Keratinocyte (primary cell): ENCODE results near the gene ZC3H18. TPM values are rescaled to one million over a fixed set of nuclear protein-coding genes. Genes with fewer than 3 reads are reported as not detected.

ENCODE experiments used
- DNase-seq: peaks from one replicate; pipeline ENCODE4 v3.0.0-alpha.2; 2011; ENCODE audit warnings: low read depth, missing footprints, low spot score
- FAIRE-seq: peaks from 2 replicates; lab custom pipeline; 2011; peaks lifted over from hg19 to GRCh38; lab: Jason Lieb, UNC
- H2AFZ ChIP-seq: 2 replicates; pipeline ENCODE4 v1.6.0; 2012; ENCODE audit warnings: low read length, control low read depth, inconsistent platforms; ENCODE audit not compliant: control insufficient read depth
- H3K27ac ChIP-seq: 2 replicates; pipeline ENCODE4 v1.5.1; 2011; ENCODE audit warnings: low read length; ENCODE audit not compliant: control insufficient read depth, insufficient read depth
- H3K27me3 ChIP-seq: 3 replicates; pipeline ENCODE4 v1.6.0; 2011; ENCODE audit warnings: low read length; ENCODE audit not compliant: control insufficient read depth, insufficient read depth; ENCODE audit errors: extremely low read depth
- H3K36me3 ChIP-seq, 2 experiments: 2 replicates in 1 of 2; 3 replicates in 1 of 2; pipeline ENCODE4 v1.5.1; 2011; ENCODE audit warnings: low read length in 2 of 2, mild to moderate bottlenecking in 1 of 2; ENCODE audit not compliant: control insufficient read depth in 2 of 2, insufficient read depth in 2 of 2; ENCODE audit errors: extremely low read depth in 1 of 2
- H3K4me1 ChIP-seq: 3 replicates; pipeline ENCODE4 v1.5.1; 2011; ENCODE audit warnings: low read length; ENCODE audit not compliant: control insufficient read depth, insufficient read depth; ENCODE audit errors: extremely low read depth
- H3K4me2 ChIP-seq: 3 replicates; pipeline ENCODE4 v1.6.0; 2011; ENCODE audit warnings: low read depth, low read length; ENCODE audit not compliant: control insufficient read depth, insufficient read depth; ENCODE audit errors: extremely low read depth
- H3K4me3 ChIP-seq, 3 experiments: fragments of 200-600 bp in 1 of 3; sonication (generic) in 1 of 3; 2 replicates in 2 of 3; 3 replicates in 1 of 3; pipeline ENCODE4 v1.5.1; 2011 to 2016; ENCODE audit warnings: low read length in 3 of 3, mild to moderate bottlenecking in 3 of 3, control low read depth in 2 of 3, inconsistent platforms in 1 of 3, low read depth in 1 of 3, mixed read lengths in 1 of 3, mixed run types in 1 of 3, moderate library complexity in 1 of 3; ENCODE audit not compliant: control insufficient read depth in 2 of 3, insufficient read depth in 2 of 3; ENCODE audit errors: extremely low read depth in 1 of 3
- H3K79me2 ChIP-seq: 2 replicates; pipeline ENCODE4 v1.6.0; 2012; ENCODE audit warnings: low read length; ENCODE audit not compliant: control insufficient read depth, insufficient read depth
- H3K9ac ChIP-seq: 3 replicates; pipeline ENCODE4 v1.6.0; 2011; ENCODE audit warnings: low read length; ENCODE audit not compliant: control insufficient read depth, insufficient read depth; ENCODE audit errors: extremely low read depth
- H3K9me1 ChIP-seq: 3 replicates; pipeline ENCODE4 v1.6.0; 2011; ENCODE audit warnings: low read length; ENCODE audit not compliant: control insufficient read depth, insufficient read depth; ENCODE audit errors: extremely low read depth
- H3K9me3 ChIP-seq: 2 replicates; pipeline ENCODE4 v1.5.1; 2012; ENCODE audit warnings: low read depth, low read length; ENCODE audit not compliant: control insufficient read depth
- H4K20me1 ChIP-seq: 3 replicates; pipeline ENCODE4 v1.6.0; 2011; ENCODE audit warnings: low read length; ENCODE audit not compliant: control insufficient read depth, insufficient read depth; ENCODE audit errors: extremely low read depth
- CTCF ChIP-seq, 3 experiments: IDR thresholded peaks in 1 of 3; conservative IDR thresholded peaks in 1 of 3; optimal IDR thresholded peaks in 1 of 3; 2 replicates in 2 of 3; 3 replicates in 1 of 3; pipeline versions ENCODE3 to v1.5.1; 2011; ENCODE audit warnings: low read length in 3 of 3, mild to moderate bottlenecking in 3 of 3, moderate library complexity in 2 of 3, control low read depth in 1 of 3, inconsistent platforms in 1 of 3; ENCODE audit not compliant: insufficient read depth in 2 of 3; ENCODE audit errors: extremely low read depth in 1 of 3
- EZH2 ChIP-seq: IDR thresholded peaks from one replicate; pipeline ENCODE4 v1.6.1; 2012; ENCODE audit warnings: inconsistent platforms, mild to moderate bottlenecking, low read length, moderate library complexity
- dilution Hi-C: fragments of 300-500 bp; cut with MboI; formaldehyde crosslinking; loops from one replicate; pipeline ENCODE4 v1.7.0; 2020; ENCODE audit warnings: low sequenced_read_pairs; ENCODE audit not compliant: extremely low pct_ligation_motif_present
- polyA plus RNA-seq, 5 experiments: library from polyadenylated mRNA; depleted of rRNA in 3 of 5; stranded (reverse) in 3 of 5; stranded (forward) in 1 of 5; unstranded in 1 of 5; fragments of >200 nt; gene quantifications; 1 replicate in 1 of 5; 2 replicates in 3 of 5; 3 replicates in 1 of 5; pipeline versions ENCODE4 v1.2.1 to v1.2.3, GENCODE V29; 2011 to 2012; ENCODE audit warnings: missing spikeins in 2 of 5, low read depth in 1 of 5, low replicate concordance in 1 of 5

Gene ZC3H18
- polyA plus RNA-seq, 1 donor (not counting 4 experiments of a cell fraction or from before 2014, with no cell fraction given) = 7.5 TPM

- dilution Hi-C loops = no loop called here
- H3K4me3 ChIP-seq = no peak overlapping the region
- peaks cover 6% of the 10 kb centered on the region for H3K4me1 ChIP-seq
- H3K9me1 ChIP-seq = peaks cover 2% of the 10 kb centered on the region
- peaks cover 6% of the 10 kb centered on the region for H3K27me3 ChIP-seq
- no peaks in the 10 kb centered on the region for H3K79me2 ChIP-seq
- H3K4me2 ChIP-seq = no peak overlapping the region
- no peak for DNase-seq
- no peak overlapping the region for H3K9ac ChIP-seq
- peaks cover 5% of the 10 kb centered on the region in 2 experiments for H3K36me3 ChIP-seq
- H3K27ac ChIP-seq = no peak overlapping the region
- TF ChIP-seq EZH2 (no peak), CTCF (optimal IDR thresholded peaks at IDR 0.05 in 1 of 3, IDR thresholded peaks at IDR 0.05 in 1 of 3, conservative IDR thresholded peaks at IDR 0.05 in 1 of 3; ENCODE audit: extremely low read depth in 1 of 3, insufficient read depth in 2 of 3, low read length in 3 of 3) (no peak)
- H4K20me1 ChIP-seq = peaks cover 10% of the 10 kb centered on the region
- no peak overlapping the region for H2AFZ ChIP-seq
- H3K9me3 ChIP-seq = no peaks in the 10 kb centered on the region
- FAIRE-seq = no peak
Observed at GRCh38 chr16:88647178-88648070, 77.2 kb downstream of the ZC3H18 start.

GRCh38 chr16:88649195-88649923, 79.2 kb downstream of the ZC3H18 start:
- no peak overlapping the region for H2AFZ ChIP-seq
- H3K9ac ChIP-seq = no peak overlapping the region
- DNase-seq (no peak), FAIRE-seq (no peak)
- H3K27me3 ChIP-seq = no peaks in the 10 kb centered on the region
- H3K4me3 ChIP-seq = no peak overlapping the region
- H3K9me3 ChIP-seq = no peaks in the 10 kb centered on the region
- dilution Hi-C loops = no loop called here
- peaks cover 6% of the 10 kb centered on the region for H4K20me1 ChIP-seq
- H3K4me1 ChIP-seq = no peaks in the 10 kb centered on the region
- peaks cover 13 to 18% of the 10 kb centered on the region in 2 experiments for H3K36me3 ChIP-seq
- H3K9me1 ChIP-seq = no peaks in the 10 kb centered on the region
- H3K27ac ChIP-seq = no peak overlapping the region
- no peaks in the 10 kb centered on the region for H3K79me2 ChIP-seq
- H3K4me2 ChIP-seq = no peak overlapping the region
- TF ChIP-seq EZH2 = no peak
- TF ChIP-seq CTCF (optimal IDR thresholded peaks at IDR 0.05 in 1 of 3, IDR thresholded peaks at IDR 0.05 in 1 of 3, conservative IDR thresholded peaks at IDR 0.05 in 1 of 3; ENCODE audit: extremely low read depth in 1 of 3, insufficient read depth in 2 of 3, low read length in 3 of 3) = no peak
